Measurements from ENCODE around the gene CLDN10. TPM values are rescaled to one million over a fixed set of nuclear protein-coding genes. Genes with fewer than 3 reads are reported as not detected.

The CLDN10 gene
- total RNA-seq, 3 donors from 2014 or later = 0.64 to 2.0 (median 1.0) TPM

DNA sequence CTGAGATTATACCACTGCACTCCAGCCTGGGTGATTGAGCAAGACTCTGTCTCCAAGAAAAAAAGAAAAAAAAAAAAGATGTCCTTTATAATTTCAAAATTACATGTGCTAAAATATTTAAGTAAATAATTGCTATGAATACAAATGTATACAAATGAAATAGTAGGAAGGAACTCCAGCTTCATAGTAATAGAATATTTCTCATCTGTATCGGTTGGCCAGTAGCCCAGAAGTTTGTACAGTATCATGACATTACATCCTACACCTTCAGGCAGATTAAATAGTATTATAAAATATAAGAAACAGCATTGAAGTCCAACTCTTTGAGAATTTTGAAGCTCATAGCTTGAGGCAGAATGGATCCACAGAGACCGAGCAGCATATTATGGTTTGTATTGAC lies 36.5 kb upstream of the CLDN10 start:
- Histone ChIP-seq H3K27me3 (no peaks in the 10 kb centered on the region), H3K4me1 (no peaks in the 10 kb centered on the region), H3K36me3 (no peaks in the 10 kb centered on the region), H3K9me3 (no peaks in the 10 kb centered on the region), H3K27ac (no peak overlapping the region), H3K4me3 (no peak overlapping the region)
- TF ChIP-seq POLR2AphosphoS5 (IDR thresholded peaks at IDR 0.05) (no peak), POLR2A (IDR thresholded peaks at IDR 0.05) (no peak)
- TF ChIP-seq, protein P1, sequence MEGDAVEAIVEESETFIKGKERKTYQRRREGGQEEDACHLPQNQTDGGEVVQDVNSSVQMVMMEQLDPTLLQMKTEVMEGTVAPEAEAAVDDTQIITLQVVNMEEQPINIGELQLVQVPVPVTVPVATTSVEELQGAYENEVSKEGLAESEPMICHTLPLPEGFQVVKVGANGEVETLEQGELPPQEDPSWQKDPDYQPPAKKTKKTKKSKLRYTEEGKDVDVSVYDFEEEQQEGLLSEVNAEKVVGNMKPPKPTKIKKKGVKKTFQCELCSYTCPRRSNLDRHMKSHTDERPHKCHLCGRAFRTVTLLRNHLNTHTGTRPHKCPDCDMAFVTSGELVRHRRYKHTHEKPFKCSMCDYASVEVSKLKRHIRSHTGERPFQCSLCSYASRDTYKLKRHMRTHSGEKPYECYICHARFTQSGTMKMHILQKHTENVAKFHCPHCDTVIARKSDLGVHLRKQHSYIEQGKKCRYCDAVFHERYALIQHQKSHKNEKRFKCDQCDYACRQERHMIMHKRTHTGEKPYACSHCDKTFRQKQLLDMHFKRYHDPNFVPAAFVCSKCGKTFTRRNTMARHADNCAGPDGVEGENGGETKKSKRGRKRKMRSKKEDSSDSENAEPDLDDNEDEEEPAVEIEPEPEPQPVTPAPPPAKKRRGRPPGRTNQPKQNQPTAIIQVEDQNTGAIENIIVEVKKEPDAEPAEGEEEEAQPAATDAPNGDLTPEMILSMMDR (IDR thresholded peaks at IDR 0.05) = no peak
- no peak for DNase-seq (ENCODE audit: low spot score in 2 of 2)
- intact Hi-C loops (cut with DNase I; ENCODE audit: low total_unique reads) = no loop called here

DNA sequence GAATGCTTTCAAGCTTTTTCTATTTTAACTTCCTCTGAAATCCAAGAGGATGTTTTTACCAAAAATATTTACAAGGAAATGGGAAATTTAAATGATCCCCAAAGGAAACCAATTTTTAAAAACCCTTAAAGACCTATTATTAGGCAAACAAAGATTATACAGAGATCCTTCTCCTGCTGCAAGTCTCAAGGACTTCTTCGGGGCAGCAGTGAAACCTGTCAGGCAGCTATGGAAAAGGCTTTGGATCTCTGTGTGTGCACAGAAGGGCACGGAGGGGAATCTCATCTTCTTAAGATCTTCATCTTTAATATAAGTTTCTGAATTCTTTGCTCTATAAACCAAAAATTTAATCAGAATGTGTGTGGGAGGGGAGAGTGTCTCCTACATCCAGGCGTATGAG lies 36.0 kb upstream of the CLDN10 start:
- TF ChIP-seq POLR2AphosphoS5 (IDR thresholded peaks at IDR 0.05) = no peak
- TF ChIP-seq, protein P1 (IDR thresholded peaks at IDR 0.05) = no peak
- TF ChIP-seq POLR2A (IDR thresholded peaks at IDR 0.05) = no peak
- H3K27me3 ChIP-seq = no peaks in the 10 kb centered on the region
- H3K27ac ChIP-seq = no peak overlapping the region
- no peaks in the 10 kb centered on the region for H3K9me3 ChIP-seq
- no peak overlapping the region for H3K4me3 ChIP-seq
- H3K4me1 ChIP-seq = no peaks in the 10 kb centered on the region
- H3K36me3 ChIP-seq = no peaks in the 10 kb centered on the region
- intact Hi-C loops (cut with DNase I; ENCODE audit: low total_unique reads) = no loop called here
- no peak for DNase-seq (ENCODE audit: low spot score in 2 of 2)

DNA sequence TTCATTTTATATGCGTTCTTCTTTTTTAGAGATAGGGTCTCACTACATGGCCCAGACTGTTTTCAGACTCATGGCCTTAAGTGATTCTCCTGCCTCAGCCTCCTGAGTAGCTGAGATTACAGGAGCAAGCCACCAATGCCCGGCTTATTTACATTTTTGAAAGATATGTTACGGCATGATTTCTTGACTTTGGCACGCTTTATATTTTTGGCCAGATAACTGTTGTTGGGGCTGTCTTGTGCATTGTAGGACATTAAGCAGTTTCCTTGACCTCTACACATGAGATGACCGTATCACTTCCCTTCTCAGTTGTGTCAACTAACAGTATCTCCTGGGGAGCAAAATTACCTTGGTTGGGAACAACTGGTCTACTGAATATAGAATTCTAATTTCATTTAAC lies 28.9 kb upstream of the CLDN10 start:
- no peaks in the 10 kb centered on the region for H3K9me3 ChIP-seq
- no peak overlapping the region for H3K4me3 ChIP-seq
- H3K27ac ChIP-seq = no peak overlapping the region
- TF ChIP-seq POLR2A (IDR thresholded peaks at IDR 0.05) = no peak
- no peak for TF ChIP-seq POLR2AphosphoS5 (IDR thresholded peaks at IDR 0.05)
- TF ChIP-seq, protein P1 (IDR thresholded peaks at IDR 0.05) = no peak
- no peak for DNase-seq (ENCODE audit: low spot score in 2 of 2)
- no peaks in the 10 kb centered on the region for H3K27me3 ChIP-seq
- intact Hi-C loops (cut with DNase I; ENCODE audit: low total_unique reads) = no loop called here
- no peaks in the 10 kb centered on the region for H3K4me1 ChIP-seq
- no peaks in the 10 kb centered on the region for H3K36me3 ChIP-seq

DNA sequence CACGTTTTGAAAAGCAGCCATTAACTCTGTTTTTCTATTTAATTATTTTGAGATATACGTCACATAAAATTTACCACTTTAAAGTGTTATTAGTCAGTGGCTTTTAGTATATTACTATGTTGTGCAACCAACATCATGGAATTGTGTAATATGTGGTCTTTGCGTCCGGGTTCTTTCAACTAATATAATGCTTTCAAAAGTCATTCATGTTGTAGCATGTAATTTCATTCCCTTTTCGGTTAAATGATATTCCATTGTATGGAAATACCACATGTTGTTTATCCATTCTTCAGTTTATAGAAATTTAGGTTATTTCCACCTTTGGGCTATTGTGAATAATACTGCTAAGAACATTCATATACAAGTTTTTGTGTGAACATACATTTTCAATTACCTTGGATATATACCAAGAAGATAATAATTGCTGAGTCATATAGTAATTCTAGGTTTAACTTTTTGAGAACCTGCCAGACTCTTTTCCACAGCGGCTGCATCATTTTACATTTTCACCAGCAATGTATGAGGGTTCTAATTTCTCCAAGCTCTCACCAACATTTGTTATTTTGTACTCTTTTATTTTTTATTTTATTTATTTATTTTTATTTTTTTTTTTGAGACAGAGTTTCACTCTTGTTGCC lies 28.1 kb upstream of the CLDN10 start:
- intact Hi-C loops (cut with DNase I; ENCODE audit: low total_unique reads) = no loop called here
- Histone ChIP-seq H3K36me3 (no peaks in the 10 kb centered on the region), H3K9me3 (no peaks in the 10 kb centered on the region), H3K27me3 (no peaks in the 10 kb centered on the region), H3K4me1 (no peaks in the 10 kb centered on the region), H3K4me3 (no peak overlapping the region), H3K27ac (no peak overlapping the region)
- DNase-seq (ENCODE audit: low spot score in 2 of 2) = no peak
- no peak for TF ChIP-seq POLR2A (IDR thresholded peaks at IDR 0.05)
- TF ChIP-seq, protein P1 (IDR thresholded peaks at IDR 0.05) = no peak
- TF ChIP-seq POLR2AphosphoS5 (IDR thresholded peaks at IDR 0.05) = no peak

DNA sequence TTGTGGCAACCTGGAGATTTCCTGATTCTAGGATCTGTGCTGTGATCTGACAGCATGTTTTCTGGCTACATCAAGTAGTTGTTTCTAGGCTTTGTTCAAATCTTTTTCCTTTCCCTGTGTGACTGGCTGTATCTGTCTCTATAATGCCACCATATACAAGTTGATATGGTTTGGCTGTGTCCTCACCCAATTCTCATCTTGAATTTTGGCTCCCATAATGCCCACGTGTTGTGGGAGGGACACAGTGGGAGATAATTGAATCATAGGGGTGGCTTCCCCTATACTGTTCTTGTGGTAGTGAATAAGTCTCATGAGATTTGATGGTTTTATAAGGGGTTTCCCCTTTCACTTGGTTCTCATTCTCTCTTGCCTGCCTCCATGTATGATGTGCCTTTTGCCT lies 24.6 kb upstream of the CLDN10 start:
- H3K27me3 ChIP-seq = no peaks in the 10 kb centered on the region
- TF ChIP-seq POLR2A (IDR thresholded peaks at IDR 0.05) (no peak), POLR2AphosphoS5 (IDR thresholded peaks at IDR 0.05) (no peak)
- TF ChIP-seq, protein P1 (IDR thresholded peaks at IDR 0.05) = no peak
- H3K4me1 ChIP-seq = no peaks in the 10 kb centered on the region
- no peak overlapping the region for H3K4me3 ChIP-seq
- H3K27ac ChIP-seq = no peak overlapping the region
- H3K9me3 ChIP-seq = no peaks in the 10 kb centered on the region
- no peaks in the 10 kb centered on the region for H3K36me3 ChIP-seq
- DNase-seq (ENCODE audit: low spot score in 2 of 2) = no peak
- intact Hi-C loops (cut with DNase I; ENCODE audit: low total_unique reads) = no loop called here
